HG03378 (cell line): Measurements from ENCODE around the gene DBX1.
"Not testable (repeated sequence)": the region's sequence is repeated elsewhere in the genome, so short reads cannot be mapped to it uniquely, and the experiment has no call there.

ENCODE experiments used
- ATAC-seq: cut with Tn5 transposase; IDR thresholded peaks from one replicate; pipeline ENCODE4 v1.9.1; 2021; ENCODE audit warnings: mild to moderate bottlenecking, moderate library complexity; ENCODE audit not compliant: unreplicated experiment

Gene DBX1, protein sequence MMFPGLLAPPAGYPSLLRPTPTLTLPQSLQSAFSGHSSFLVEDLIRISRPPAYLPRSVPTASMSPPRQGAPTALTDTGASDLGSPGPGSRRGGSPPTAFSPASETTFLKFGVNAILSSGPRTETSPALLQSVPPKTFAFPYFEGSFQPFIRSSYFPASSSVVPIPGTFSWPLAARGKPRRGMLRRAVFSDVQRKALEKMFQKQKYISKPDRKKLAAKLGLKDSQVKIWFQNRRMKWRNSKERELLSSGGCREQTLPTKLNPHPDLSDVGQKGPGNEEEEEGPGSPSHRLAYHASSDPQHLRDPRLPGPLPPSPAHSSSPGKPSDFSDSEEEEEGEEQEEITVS

DNA sequence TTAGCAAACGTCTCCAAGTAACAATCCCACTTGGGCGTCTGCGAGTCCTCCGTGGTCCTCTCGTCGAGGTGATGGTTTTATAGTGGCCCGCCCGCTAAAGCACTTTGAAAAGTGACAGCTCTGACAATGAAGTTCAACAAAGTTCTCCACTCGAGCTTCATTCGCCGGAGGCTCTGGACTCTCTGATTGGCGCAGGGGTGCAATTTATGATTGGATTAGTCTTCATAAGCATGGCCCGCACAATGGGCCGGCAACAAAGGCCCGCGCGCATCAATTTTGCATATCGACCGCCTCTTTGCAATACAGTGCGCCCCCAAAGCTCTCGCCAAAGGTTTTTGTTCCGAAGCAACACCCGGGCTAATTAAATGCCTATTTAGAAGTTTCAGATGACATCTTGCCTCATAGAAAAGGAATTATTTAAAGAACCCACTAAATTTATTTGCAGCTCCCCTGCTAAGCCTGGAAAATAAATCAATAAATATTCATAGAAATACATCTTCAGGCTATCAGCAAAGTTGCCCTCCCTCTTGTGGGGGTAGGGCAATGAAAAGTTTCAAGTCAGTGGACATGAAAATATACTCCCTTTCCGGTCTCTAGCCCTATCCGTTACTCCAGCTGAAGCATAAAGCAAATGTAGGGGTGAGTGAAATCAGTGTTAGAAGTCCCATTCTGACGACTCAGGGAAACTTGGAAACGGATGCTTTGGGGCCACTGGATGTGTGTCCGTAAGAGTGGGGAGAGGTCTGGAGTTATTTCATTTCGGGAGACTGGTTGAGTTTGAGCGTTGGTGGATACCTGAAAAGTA is at the start of gene DBX1:
Gene DBX1 (minus strand): TSS at position 51 of the 805 bp plus-strand sequence. CDS start 151 bp downstream, outside the sequence.
- no peak for ATAC-seq

DNA sequence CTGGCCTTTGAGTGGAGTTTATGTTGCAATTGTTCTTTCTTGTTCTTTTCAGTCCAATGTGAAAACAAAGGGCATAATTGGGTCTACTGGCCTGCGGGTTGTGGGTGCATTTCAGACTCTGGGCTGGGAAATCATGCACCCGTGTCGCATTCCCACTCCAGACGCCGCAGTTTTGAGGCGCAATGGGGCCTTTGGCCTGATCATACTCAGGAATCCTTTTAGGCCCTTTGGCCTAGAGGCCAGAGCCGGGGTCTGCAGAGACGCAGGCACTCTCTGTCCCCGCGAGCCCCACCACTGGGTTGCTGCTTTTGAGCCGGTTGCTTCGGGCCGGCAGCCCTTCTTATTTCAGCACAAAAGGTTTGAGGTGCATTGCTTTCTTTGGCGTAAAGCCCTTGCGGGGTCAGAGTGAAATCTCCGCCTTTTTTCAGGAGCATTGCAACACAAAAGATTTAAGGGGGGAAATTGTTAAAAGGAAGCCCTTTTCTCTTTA is 48.4 kb upstream of the DBX1 start:
- ATAC-seq = no peak

DNA sequence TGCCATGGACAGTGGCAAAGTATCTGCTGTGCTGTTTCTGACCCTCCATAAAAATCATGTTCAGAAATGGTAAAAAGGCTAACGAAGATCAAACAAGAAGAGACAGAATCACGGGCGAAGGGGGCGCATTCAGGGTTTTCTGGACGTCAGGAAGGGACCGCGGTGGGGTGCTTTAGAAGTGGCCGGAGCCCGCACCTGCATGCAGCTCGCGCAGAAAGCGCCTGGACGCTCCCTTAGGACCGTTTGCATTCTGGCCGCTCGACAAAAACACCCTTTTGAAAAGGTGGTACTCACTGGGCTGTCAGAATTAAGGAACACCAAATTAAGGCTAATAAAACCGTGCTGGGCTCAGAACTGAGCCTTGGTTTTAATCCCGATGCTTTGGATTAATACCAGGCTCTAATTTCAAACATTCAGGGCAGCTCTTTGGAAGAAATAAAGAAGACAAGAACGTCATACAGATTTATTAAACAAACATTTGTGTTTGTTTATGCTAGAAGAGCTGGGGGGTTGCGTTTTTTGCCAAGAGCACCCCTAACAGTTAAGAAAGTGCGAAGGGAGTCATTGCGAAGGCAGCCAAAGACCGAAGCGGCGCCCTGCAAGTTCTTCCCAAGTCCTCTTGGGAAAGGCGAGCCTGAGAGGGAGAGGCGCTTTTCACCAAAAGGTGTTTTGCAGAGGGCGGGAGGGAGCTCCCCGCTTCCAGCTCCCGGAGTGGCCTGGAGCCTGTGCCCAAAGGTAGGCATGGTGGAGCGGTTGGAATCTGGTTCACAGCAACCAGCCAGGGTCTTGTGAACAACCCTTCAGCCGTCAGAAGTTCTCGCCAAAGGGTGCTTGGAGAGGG is 47.7 kb upstream of the DBX1 start:
- no peak for ATAC-seq

DNA sequence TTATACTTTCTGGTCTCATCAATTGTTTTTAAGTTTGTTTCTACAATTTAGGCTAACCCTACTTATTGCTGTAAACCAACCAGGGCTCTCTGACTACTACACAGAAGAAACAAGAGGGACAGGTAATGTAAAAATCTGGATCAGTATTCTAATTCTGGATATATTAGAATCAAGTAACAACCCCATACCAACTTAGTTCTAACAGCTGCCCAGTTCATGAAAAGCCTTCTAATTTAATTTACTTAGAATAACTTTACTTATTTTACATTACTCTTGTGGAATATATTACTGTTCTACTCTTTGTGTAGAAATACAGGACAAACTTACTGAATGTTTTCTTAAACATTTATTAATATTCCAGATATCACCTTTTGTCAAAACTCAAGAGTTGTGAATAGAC is 45.5 kb upstream of the DBX1 start:
- no peak for ATAC-seq

DNA sequence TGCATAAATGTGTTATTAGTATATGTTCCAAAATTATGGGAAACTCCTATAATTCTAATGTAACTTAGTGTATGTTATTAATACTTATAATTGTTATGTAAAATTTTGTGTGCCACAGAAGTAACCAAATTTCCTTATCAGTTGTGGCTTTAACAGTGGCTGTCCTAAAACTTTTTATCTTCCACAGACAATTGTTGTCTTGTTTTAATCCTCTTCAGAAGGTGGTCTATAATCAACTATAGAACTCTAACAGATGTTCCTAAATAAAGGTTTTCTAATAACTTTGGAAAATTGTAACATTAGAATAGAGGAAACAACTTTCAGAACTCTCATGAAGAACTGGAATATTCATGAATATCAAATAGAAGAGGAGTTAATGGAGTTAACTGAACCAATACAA is 44.4 kb upstream of the DBX1 start:
- no peak for ATAC-seq

DNA sequence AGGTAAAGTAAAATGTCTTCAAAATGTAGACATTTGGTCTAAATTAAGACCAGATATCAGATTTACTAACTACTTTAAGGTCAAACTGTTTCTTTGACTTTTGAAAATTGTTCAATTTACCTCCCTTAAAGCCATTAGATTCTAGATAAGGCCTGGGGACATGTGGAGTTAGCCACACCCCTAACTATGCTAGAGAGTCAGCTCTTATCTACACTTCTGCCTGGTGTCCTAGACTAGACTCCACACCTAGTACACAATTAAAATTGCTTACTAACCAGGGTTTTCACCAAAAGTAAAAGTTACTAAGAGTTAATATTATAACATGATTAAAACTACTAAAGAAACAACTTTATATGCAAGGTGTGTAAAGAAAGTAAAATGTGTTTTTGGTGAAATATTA is 43.6 kb upstream of the DBX1 start:
- no peak for ATAC-seq

DNA sequence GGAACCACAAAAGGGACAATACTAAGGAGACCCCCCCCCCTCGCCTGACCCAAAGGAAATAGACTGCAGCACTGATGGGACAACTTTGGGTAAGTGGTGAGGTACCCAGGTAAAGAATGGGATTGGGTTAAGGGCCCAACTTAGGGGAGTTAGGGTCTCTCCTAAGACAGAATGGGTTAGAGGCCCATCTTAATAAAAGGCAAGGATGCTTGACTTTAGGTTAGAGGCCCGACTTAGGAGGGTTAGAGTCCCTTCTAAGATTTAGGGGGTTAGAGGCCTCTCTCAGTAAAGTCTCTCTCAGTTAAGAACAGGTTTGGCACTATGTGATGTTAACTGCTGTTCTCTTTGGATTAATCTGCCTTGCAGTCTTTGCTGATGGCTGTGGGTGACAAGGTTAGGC is 41.0 kb upstream of the DBX1 start:
- no peak for ATAC-seq

DNA sequence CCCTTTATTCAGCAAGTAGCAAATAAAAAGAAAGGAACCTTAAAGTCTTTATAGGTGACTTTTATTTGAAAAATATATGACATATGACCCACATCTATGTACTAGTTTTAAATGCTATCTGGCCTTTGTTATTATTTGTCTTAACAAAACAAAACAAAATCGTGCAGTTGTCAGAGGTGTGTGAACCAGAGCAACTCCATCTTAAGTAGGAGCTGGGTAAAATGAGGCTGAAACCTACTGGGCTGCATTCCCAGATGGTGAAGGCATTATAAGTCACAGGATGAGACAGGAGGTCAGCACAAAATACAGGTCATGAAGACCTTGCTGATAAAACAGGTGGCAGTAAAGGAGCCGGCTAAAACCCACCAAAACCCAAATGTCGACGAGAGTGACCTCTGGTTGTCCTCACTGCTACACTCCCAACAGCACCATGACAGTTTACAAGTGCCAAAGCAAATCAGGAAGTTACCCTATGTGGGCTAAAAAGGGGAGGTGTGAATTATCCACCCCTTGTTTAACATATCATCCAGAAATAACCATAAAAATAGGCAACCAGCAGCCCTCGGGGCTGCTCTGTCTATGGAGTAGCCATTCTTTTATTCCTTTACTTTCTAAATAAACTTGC is 40.2 kb upstream of the DBX1 start:
- ATAC-seq = not testable (repeated sequence)

DNA sequence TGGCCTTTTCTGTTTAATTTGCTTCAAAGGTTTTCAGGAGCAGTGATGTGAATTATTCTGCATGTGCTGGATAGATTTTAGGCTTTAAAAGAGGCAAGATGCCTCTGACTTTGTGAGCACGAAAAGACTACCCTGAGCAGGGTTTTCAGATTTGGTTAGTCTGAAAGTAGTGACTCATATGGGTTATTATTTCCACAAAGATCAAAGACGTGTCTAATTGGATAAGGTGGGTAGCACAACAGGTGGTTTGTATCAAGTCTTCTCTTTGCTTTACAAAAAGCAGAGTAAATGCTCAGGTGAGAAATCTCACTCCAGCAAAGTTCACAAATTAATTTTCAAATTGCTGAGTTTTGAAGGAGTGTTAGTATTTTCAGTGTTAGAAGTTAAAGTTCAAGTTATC is 37.6 kb upstream of the DBX1 start:
- no peak for ATAC-seq

DNA sequence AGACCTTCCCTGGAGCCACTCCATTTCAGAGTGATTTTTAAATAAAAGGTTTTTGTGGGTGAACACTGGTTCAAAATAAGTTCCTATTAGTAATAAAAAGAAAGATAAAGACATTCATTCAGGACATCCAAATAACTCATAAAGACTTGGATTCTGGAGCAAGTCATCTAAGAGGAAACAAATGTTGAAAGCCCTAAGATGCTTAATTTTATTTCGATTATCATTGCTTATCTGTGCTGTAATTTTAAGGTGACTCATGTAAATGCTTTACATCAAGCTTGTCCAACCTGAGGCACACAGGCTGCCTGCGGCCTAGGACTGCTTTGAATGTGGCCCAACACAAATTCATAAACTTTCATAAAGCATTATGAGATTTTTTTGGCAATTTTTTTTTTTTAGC is 34.2 kb upstream of the DBX1 start:
- ATAC-seq = no peak

DNA sequence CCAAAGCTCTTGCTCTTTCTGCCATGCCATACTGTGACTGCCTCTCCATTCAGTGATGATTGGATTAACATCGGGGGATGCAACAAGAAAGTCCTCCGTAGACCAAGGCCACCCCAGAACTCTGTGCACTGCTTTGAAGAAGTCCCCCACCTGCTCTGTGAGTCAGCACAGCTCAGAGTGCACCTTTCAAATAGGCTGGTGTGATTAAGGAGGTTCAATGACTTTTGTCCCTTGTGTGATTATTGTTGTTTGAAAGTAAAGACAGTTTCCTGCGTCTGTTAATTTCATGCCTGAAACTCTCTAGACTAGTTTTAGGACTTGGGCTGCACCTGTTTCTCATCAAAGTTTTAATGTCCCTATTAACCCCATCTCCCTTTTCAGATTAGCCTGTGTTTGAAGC is 33.0 kb upstream of the DBX1 start:
- ATAC-seq = no peak

DNA sequence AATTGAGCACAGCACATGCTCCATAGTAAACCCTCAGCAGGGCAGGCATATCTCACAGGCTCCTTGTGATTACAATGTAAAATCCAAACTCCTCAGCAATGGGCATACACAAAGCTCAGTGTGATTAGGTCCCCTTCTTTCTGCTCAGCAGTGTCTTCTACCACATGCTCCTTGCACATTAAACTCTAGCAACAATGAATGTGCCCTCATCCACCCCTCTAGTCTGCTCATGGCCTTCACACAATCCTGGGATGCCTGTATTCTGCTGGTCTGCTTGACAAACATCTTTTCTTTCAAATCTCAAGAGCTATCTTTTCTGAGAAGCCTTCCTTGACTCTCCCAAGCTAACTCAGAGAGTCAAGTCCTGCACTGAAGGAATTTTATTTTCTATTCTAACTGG is 32.4 kb upstream of the DBX1 start:
- no peak for ATAC-seq

DNA sequence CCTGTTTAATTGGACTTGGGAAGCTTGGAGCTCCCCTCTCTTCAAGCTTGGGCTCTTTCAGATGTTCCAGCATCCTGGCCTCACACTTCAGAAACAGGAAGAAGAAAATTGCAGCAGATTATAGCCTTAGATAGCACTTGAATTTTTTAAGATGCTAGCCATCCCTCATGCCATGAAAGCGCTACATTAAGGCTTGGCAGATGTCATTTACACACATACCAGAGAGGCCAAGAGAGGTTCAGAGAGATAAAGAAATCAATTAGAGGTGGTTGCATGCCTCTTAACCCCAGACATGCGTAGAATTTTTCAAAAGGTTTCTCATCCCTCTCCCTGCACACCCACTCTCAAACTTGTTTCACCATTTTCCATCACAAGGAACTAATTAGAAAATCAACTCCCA is 31.9 kb upstream of the DBX1 start:
- no peak for ATAC-seq

DNA sequence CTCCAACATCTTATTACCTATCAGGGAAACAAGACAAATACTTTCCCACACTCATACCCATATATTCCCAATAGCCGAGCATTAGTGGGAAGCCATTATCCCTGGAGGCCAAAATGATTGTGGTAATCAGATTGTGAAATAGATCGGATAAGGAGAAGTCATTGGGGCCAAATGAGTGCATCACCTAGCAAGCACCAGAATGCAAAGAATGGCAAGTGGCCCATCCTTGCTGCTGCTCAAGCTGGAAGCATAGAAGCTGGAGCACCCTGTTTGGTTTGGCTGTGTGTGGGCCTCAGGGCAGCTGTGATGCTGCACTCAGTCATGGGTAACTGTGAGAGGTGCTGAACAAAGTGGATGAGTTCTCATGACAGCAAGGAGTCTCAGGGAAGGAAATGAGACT is 18.7 kb upstream of the DBX1 start:
- ATAC-seq = no peak

DNA sequence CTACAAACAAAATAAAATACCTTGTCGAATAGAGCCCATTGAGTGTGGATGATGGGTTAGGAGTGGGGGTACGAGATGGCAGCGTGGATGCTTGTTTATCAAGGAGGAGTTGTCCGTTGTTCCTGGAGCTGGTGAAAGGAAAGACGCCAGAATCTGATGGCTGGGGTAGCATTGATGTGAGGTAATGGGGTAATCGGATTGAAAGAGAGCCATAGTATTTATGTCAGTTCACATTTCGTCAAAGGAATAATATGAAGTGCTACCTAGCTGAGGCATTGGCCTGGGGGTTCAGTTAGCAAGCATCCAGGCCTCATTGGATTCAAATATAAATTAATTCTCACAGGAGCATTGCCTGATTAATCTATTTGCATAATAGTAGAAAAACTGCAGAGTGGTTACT is 16.9 kb upstream of the DBX1 start:
- ATAC-seq = no peak

DNA sequence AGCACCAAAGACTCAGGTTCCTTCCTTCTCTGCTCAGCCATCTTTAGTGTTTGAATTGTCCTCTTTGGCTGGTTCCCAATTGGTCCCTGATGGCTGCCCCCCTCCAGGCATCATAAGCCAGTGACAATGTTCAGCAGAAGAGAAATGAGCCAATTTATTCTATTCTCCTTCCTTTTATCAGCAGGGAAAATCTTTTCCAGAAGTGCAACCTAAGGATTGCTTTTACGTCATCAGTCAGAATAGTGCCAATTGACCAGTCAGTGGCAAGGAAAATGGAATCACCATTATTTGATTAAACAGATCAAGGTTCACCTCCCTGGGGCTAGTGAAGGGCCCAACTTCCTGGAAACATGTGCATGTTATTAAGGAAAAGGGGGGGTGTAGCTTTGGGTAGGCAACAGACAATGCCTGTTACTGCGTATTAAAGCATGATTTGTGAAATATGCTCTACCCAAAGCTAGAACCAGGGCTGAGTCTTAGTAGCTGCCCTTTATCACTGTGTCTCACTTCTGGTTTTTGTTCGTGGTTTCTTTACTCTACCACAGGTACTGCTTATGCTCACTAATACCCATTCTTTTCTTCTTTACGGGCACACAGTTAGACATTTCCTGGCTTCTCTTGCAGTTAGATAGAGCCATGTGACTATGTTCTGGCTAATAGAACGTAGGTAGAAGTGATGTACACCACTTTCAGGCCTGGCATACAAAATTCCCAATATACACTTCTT is 12.6 kb upstream of the DBX1 start:
- ATAC-seq = no peak

DNA sequence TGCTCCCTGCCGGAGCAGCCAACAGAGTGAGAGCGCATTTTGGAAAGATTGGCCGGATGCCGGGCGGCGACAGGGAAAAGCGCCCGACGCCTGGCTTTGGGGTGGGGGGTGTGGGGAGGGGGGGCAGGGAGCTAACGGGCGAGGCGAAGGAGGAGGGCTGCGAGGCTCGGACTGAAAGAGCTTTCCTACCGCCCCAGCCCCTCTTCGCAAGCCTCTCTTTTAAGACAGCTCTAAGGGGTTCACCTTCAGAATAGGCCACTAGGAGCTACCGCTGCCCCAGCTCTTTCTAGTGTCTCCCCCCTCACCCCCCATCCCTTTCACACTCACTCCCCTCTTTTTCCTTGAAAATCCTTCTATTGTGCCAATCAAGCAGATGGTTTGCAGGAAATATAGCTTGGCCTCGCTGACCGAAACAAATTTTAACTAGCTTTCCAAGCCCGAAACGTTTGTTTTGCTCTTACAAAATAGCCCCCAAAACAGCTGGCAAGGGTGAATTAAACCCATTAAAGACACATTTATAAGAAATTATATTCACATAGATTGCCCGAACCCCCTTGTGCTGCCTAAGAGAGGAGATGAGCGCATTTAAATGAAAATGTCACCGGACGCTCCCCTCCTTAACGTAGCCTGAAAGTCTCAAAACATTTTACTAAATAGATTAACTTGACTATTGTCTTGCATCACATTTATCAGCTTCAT is 3.7 kb upstream of the DBX1 start:
- no peak for ATAC-seq

DNA sequence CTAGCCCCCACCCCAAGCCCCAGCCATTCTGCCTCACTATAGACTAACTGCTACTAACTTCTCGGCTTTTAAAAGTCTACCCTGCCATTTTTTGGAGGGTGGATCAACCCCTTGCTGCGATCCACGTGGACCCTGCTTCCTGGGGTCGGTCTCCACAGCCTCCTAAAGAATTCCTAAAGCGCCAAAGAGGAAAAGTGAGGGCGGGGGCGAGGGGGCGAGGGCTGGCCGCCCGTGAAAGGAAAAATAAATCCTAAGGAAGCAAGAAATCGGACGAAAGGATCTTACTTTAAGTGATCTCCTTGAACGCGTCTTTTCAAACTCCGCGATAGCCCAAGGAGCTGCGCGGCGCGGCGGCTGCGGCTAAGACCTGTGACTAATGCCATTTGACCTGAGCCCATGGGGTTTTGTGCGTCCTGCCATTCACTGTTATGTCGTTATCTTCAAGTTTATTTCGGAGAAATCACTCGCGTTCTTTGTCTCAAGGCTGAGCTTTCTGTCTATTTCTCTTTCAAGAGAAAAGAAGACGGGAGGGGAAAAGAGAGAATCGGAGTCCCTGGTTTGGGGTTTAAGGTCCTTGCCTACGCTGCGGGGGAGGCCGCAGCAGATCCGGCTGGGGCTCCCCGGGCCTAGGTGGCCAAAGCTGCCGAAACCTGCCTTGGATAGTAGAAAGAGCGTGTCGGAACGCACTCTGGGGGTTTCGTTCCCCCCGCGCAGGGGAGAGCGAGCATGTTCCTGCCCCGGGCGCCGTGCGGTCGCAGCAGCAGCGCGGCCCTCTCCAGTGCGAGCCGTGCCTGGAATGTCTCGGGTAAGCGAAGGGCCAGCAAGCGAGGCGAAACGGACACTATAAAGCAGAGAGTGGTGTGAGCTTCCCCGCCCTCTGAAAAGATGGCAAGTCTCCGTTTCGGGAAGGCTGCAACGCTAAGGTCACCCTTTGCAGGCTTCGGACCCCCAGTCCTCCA is 2.8 kb upstream of the DBX1 start:
- ATAC-seq = no peak
